H9 (cell line): Measurements from ENCODE around the gene LSM8. TPM values are rescaled to one million over a fixed set of nuclear protein-coding genes. Genes with fewer than 3 reads are reported as not detected.

ENCODE experiments used
- DNase-seq: peaks from one replicate; pipeline ENCODE4 v3.0.0-alpha.2; 2017
- H2AFZ ChIP-seq: one replicate; pipeline ENCODE4 v1.6.1; 2013; ENCODE audit warnings: mild to moderate bottlenecking, low read length, control low read depth, moderate library complexity
- H2AK5ac ChIP-seq: 2 replicates; pipeline ENCODE4 v1.6.1; 2013; ENCODE audit warnings: low read length, control low read depth, mixed read lengths; ENCODE audit not compliant: insufficient read length
- H2BK120ac ChIP-seq: one replicate; pipeline ENCODE4 v1.6.1; 2013; ENCODE audit warnings: low read depth, mild to moderate bottlenecking, low read length, control low read depth, inconsistent platforms; ENCODE audit not compliant: poor library complexity, severe bottlenecking
- H2BK12ac ChIP-seq: 2 replicates; pipeline ENCODE4 v1.6.1; 2013; ENCODE audit warnings: low read length, control low read depth, mixed read lengths, low read depth; ENCODE audit not compliant: insufficient read length
- H2BK15ac ChIP-seq: 2 replicates; pipeline ENCODE4 v1.6.1; 2013; ENCODE audit warnings: low read depth, low read length, control low read depth
- H2BK20ac ChIP-seq: one replicate; pipeline ENCODE4 v1.6.1; 2013; ENCODE audit warnings: low read depth, mild to moderate bottlenecking, low read length, control low read depth, inconsistent platforms; ENCODE audit not compliant: poor library complexity, severe bottlenecking
- H2BK5ac ChIP-seq: 2 replicates; pipeline ENCODE4 v1.6.1; 2013; ENCODE audit warnings: low read length, control low read depth, mixed read lengths; ENCODE audit not compliant: insufficient read length
- H3K14ac ChIP-seq: 2 replicates; pipeline ENCODE4 v1.6.1; 2013; ENCODE audit warnings: low read length, control low read depth; ENCODE audit not compliant: insufficient read depth
- H3K18ac ChIP-seq: 2 replicates; pipeline ENCODE4 v1.6.1; 2013; ENCODE audit warnings: low read depth, mild to moderate bottlenecking, mixed read lengths, low read length, control low read depth; ENCODE audit not compliant: insufficient read length
- H3K23ac ChIP-seq: 2 replicates; pipeline ENCODE4 v1.6.1; 2013; ENCODE audit warnings: low read length, control low read depth, mixed read lengths, low read depth; ENCODE audit not compliant: insufficient read length
- H3K23me2 ChIP-seq: 2 replicates; pipeline ENCODE4 v1.6.1; 2013; ENCODE audit warnings: low read depth, mild to moderate bottlenecking, mixed read lengths, low read length, control low read depth; ENCODE audit not compliant: insufficient read length, poor library complexity, severe bottlenecking
- H3K27ac ChIP-seq: 2 replicates; pipeline ENCODE4 v1.5.1; 2013; ENCODE audit warnings: low read length, control low read depth, mixed read lengths, low read depth; ENCODE audit not compliant: insufficient read length
- H3K27me3 ChIP-seq: 2 replicates; pipeline ENCODE4 v1.6.1; 2013; ENCODE audit warnings: low read length, control low read depth, inconsistent platforms; ENCODE audit not compliant: insufficient read depth
- H3K4ac ChIP-seq: 2 replicates; pipeline ENCODE4 v1.6.1; 2013; ENCODE audit warnings: low read depth, mild to moderate bottlenecking, control low read depth, inconsistent platforms, low read length, moderate library complexity
- H3K4me1 ChIP-seq: 2 replicates; pipeline ENCODE4 v1.6.1; 2013; ENCODE audit warnings: low read length, control low read depth, inconsistent platforms; ENCODE audit not compliant: insufficient read depth
- H3K4me2 ChIP-seq: 2 replicates; pipeline ENCODE4 v1.6.1; 2013; ENCODE audit warnings: low read length, control low read depth, mixed read lengths; ENCODE audit not compliant: insufficient read length, insufficient read depth
- H3K56ac ChIP-seq: 2 replicates; pipeline ENCODE4 v1.6.1; 2013; ENCODE audit warnings: low read depth, mild to moderate bottlenecking, mixed read lengths, low read length, control low read depth; ENCODE audit not compliant: insufficient read length
- H3K79me1 ChIP-seq: 2 replicates; pipeline ENCODE4 v1.6.1; 2013; ENCODE audit warnings: low read depth, mild to moderate bottlenecking, moderate library complexity, low read length, control low read depth, inconsistent platforms; ENCODE audit not compliant: insufficient read depth, poor library complexity, severe bottlenecking
- H3K79me2 ChIP-seq: 2 replicates; pipeline ENCODE4 v1.6.1; 2013; ENCODE audit warnings: low read length, control low read depth, inconsistent platforms; ENCODE audit not compliant: insufficient read depth
- H3K9ac ChIP-seq: 2 replicates; pipeline ENCODE4 v1.6.1; 2013; ENCODE audit warnings: low read length, control low read depth, mixed read lengths; ENCODE audit not compliant: insufficient read length; ENCODE audit errors: extremely low read depth
- H3K9me3 ChIP-seq: one replicate; pipeline ENCODE4 v1.6.1; 2013; ENCODE audit warnings: low read depth, low read length, inconsistent platforms; ENCODE audit not compliant: control insufficient read depth
- H3T11ph ChIP-seq: one replicate; pipeline ENCODE4 v1.6.1; 2013; ENCODE audit warnings: mild to moderate bottlenecking, low read length, control low read depth, inconsistent platforms
- H4K20me1 ChIP-seq: one replicate; pipeline ENCODE4 v1.6.1; 2013; ENCODE audit not compliant: control insufficient read depth, insufficient read length, insufficient read depth
- H4K5ac ChIP-seq: 2 replicates; pipeline ENCODE4 v1.6.1; 2013; ENCODE audit warnings: low read depth, mild to moderate bottlenecking, mixed read lengths, low read length, control low read depth; ENCODE audit not compliant: insufficient read length
- H4K8ac ChIP-seq: replicated peaks from 2 replicates; pipeline ENCODE4 v1.6.1; 2013; ENCODE audit warnings: low read length, control low read depth, mixed read lengths, low read depth; ENCODE audit not compliant: insufficient read length
- H4K91ac ChIP-seq: 2 replicates; pipeline ENCODE4 v1.6.1; 2013; ENCODE audit warnings: low read depth, mild to moderate bottlenecking, moderate library complexity, mixed read lengths, low read length, control low read depth; ENCODE audit not compliant: insufficient read length
- H3K27ac Mint-ChIP-seq, 3 experiments: 2 replicates in 2 of 3; 3 replicates in 1 of 3; pipeline ENCODE4 v1.8.0; 2020 to 2021; ENCODE audit warnings: mixed read lengths in 3 of 3, mild to moderate bottlenecking in 1 of 3, moderate library complexity in 1 of 3
- H3K27me3 Mint-ChIP-seq: 2 replicates; pipeline ENCODE4 v1.8.0; 2021; ENCODE audit warnings: low read depth, mild to moderate bottlenecking, moderate library complexity, mixed read lengths
- H3K36me3 Mint-ChIP-seq, 3 experiments: 2 replicates in 2 of 3; 3 replicates in 1 of 3; pipeline ENCODE4 v1.8.0; 2020 to 2021; ENCODE audit warnings: low read depth in 3 of 3, mixed read lengths in 3 of 3; ENCODE audit not compliant: insufficient read depth in 1 of 3
- H3K4me1 Mint-ChIP-seq, 2 experiments: 2 replicates each; pipeline ENCODE4 v1.8.0; 2020; ENCODE audit warnings: mixed read lengths in 2 of 2
- H3K4me3 Mint-ChIP-seq, 2 experiments: 2 replicates in 1 of 2; 3 replicates in 1 of 2; pipeline ENCODE4 v1.8.0; 2020 to 2021; ENCODE audit warnings: mild to moderate bottlenecking in 2 of 2, mixed read lengths in 2 of 2, moderate library complexity in 1 of 2
- H3K9me3 Mint-ChIP-seq, 2 experiments: 2 replicates in 1 of 2; 3 replicates in 1 of 2; pipeline ENCODE4 v1.8.0; 2020; ENCODE audit warnings: mild to moderate bottlenecking in 2 of 2, mixed read lengths in 2 of 2, moderate library complexity in 1 of 2
- WGBS: extraction: QIAGEN DNeasy Blood & Tissue Kit; methylation state at CpG from one replicate; pipeline ENCODE4 v1.1.7; 2013; ENCODE audit warnings: missing lambda C conversion rate, low lambda C conversion rate, mixed read lengths; ENCODE audit not compliant: insufficient read length; ENCODE audit errors: extremely low coverage; 5-methylcytosine and 5-hydroxymethylcytosine counted together
- total RNA-seq: library from RNA; stranded (reverse); gene quantifications from 2 replicates; pipeline ENCODE4 v1.2.1, GENCODE V29; 2021
- TF ChIP-seq, protein P1 (sequence below): fragments of 200-600 bp; sonication (generic); conservative IDR thresholded peaks from 3 replicates; pipeline ENCODE4 v1.8.0; 2021; ENCODE audit warnings: antibody characterized with exemption, mild to moderate bottlenecking

LSM8 gene
- total RNA-seq, 1 experiment from 2014 or later, result 51.8 TPM

DNA sequence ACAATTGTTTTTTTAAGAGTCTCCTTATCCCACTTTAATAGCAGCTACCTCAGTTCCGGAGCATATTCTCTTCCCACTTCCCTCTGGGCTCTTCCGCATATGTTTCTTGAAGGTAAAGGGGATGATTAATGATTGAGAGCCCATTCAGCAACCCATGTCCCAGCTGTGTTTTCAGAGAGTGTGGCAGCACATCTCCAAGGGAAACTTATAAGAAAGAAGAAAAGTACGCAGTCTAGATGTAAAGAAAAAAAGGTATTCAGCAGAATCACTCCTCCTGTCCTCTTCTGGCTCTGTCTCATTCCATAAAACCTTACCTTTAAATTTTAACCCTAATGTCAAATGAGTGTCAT lies 30.8 kb downstream of the LSM8 start:
- no peak overlapping the region for H2AFZ ChIP-seq
- no peak overlapping the region for H3K4ac ChIP-seq
- no peaks in the 10 kb centered on the region for H3K36me3 Mint-ChIP-seq
- H3K4me1 Mint-ChIP-seq, result no peaks in the 10 kb centered on the region
- no peaks in the 10 kb centered on the region for H4K20me1 ChIP-seq
- no peak overlapping the region for H4K5ac ChIP-seq
- H3K27ac Mint-ChIP-seq, result no peak overlapping the region
- no peak overlapping the region for H2BK120ac ChIP-seq
- H2BK5ac ChIP-seq, result no peak overlapping the region
- no peak overlapping the region for H3K4me3 Mint-ChIP-seq
- H3K79me2 ChIP-seq, result no peaks in the 10 kb centered on the region
- H3K27ac ChIP-seq, result no peak overlapping the region
- H3K4me2 ChIP-seq, result no peak overlapping the region
- no peak overlapping the region for H4K8ac ChIP-seq
- no peak overlapping the region for H3K9ac ChIP-seq
- no peaks in the 10 kb centered on the region for H3K9me3 ChIP-seq
- no peak overlapping the region for H3T11ph ChIP-seq
- no CpG with 5 or more reads among the region's 3 CpGs for WGBS
- no peak overlapping the region for H2BK20ac ChIP-seq
- no peak overlapping the region for H2BK12ac ChIP-seq
- no peaks in the 10 kb centered on the region for H3K4me1 ChIP-seq
- no peaks in the 10 kb centered on the region for H3K27me3 Mint-ChIP-seq
- H3K56ac ChIP-seq, result no peak overlapping the region
- no peaks in the 10 kb centered on the region for H3K27me3 ChIP-seq
- H2AK5ac ChIP-seq, result no peak overlapping the region
- DNase-seq, result no peak
- H2BK15ac ChIP-seq, result no peak overlapping the region
- H3K9me3 Mint-ChIP-seq, result no peaks in the 10 kb centered on the region
- H3K23ac ChIP-seq, result no peak overlapping the region
- H3K23me2 ChIP-seq, result no peaks in the 10 kb centered on the region
- no peak overlapping the region for H4K91ac ChIP-seq
- H3K18ac ChIP-seq, result no peak overlapping the region
- TF ChIP-seq, protein P1, sequence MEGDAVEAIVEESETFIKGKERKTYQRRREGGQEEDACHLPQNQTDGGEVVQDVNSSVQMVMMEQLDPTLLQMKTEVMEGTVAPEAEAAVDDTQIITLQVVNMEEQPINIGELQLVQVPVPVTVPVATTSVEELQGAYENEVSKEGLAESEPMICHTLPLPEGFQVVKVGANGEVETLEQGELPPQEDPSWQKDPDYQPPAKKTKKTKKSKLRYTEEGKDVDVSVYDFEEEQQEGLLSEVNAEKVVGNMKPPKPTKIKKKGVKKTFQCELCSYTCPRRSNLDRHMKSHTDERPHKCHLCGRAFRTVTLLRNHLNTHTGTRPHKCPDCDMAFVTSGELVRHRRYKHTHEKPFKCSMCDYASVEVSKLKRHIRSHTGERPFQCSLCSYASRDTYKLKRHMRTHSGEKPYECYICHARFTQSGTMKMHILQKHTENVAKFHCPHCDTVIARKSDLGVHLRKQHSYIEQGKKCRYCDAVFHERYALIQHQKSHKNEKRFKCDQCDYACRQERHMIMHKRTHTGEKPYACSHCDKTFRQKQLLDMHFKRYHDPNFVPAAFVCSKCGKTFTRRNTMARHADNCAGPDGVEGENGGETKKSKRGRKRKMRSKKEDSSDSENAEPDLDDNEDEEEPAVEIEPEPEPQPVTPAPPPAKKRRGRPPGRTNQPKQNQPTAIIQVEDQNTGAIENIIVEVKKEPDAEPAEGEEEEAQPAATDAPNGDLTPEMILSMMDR, result no peak
- no peaks in the 10 kb centered on the region for H3K79me1 ChIP-seq
- no peak overlapping the region for H3K14ac ChIP-seq
